ENCODE data around the gene C4orf36.

- TF ChIP-seq CTCF (conservative IDR thresholded peaks at IDR 0.05 in 1 of 2, IDR thresholded peaks at IDR 0.05 in 1 of 2; ENCODE audit: low read depth in 1 of 2, low read length in 2 of 2) (no peak), EZH2 (IDR thresholded peaks at IDR 0.05; ENCODE audit: low read length, missing control alignments) (no peak)
Observed at GRCh38 chr4:86918539-86919072, 26.4 kb upstream of the C4orf36 start.
